GM18909 (cell line): ENCODE measurements around the gene COPS8.

Experiments
- ATAC-seq: cut with Tn5 transposase; IDR thresholded peaks from one replicate; pipeline ENCODE4 v1.9.1; 2021; ENCODE audit warnings: mild to moderate bottlenecking; ENCODE audit not compliant: unreplicated experiment, poor library complexity

Gene COPS8

DNA sequence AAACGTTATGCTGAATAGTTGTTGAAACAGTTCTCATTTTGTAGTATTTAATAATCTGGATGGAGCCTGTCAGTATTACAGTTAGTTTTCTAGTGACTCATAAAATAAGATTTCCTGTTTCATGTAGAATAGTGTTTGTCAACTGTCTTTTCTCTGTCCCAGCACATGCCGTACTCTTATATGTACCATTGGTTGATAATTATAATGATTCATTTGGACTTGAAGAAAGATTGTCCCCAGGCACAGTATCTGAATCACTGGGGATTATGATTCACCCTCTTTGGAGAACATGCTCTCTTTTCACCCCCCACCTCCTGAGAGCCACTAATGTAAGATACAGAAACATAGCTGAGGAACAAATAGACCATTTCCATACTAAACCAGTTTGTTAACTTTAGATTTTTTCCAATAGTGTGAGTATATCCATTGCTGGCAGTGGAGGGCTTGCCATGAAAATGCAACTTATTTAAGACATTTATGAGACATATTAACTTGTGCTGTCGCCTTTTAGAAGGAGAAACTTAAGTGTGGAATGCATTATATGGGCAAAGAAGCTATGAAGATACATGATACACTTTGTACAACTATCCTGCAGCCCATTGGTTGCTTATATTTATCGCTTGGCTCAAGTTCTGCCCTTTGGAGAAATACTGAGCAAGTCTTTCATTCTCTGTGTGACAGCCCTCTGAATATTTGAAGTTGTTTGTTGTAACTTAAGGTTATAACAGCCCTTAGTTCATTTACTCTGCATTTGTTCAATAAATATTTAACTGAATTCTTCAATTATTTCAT lies 12.4 kb downstream of the COPS8 start:
- no peak for ATAC-seq

DNA sequence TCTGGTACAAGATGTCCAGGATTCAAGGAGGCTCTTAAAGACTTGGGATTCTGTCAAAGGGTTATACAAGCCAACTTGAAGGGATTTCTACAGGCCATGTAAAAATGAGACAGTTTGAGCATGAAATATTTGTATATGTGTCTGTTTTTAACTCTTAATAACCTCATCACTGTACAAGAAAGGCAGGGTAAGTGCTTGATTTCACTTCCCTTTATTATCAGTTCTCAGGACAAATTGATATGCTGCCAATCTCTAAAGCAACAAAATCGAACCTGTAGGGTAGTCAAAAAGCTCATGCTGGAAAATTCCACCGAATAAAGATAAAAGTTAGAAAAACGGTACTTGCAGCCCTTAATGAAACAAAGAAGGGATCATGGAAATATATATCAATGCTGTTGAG lies 14.1 kb downstream of the COPS8 start:
- no peak for ATAC-seq

DNA sequence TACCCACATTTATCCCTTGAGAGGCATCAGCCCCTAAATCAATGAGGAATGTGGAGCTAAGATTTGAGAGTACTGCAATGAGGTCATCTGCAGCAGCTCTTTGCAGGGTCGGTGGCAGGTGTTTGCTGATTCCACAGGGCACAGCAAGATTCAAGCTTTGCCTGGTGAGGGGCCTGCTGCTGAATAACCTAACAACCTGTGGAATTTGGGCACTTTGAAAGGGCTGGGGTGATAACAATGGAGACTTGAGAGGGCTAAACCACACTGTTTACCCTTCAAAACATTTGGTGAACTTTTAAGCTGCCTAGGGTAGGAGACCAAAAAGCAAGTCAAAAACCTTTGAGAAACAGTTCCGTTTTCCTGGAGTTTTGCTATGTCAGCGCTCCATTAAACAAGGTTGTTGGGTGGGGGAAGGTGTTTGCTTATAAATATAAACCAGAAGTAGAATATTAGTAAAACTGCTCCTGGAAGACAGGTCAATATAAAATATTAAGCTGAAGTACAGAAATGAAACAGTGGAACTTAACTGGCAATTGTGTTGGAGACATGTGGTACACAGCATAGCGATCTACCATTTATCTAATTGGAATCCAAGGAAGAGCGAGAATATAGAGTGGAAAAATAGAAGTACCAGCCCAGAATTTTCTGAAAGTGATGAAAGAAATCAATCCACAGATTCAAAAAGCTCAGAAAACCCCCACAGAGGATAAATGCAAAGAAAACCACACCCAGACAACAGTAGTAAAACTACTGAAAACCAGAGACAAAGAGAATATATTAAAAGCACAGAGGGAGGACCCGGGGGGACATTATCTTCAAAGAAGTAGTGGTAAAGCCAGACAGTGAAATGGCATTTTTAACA lies 15.7 kb downstream of the COPS8 start:
- no peak for ATAC-seq

DNA sequence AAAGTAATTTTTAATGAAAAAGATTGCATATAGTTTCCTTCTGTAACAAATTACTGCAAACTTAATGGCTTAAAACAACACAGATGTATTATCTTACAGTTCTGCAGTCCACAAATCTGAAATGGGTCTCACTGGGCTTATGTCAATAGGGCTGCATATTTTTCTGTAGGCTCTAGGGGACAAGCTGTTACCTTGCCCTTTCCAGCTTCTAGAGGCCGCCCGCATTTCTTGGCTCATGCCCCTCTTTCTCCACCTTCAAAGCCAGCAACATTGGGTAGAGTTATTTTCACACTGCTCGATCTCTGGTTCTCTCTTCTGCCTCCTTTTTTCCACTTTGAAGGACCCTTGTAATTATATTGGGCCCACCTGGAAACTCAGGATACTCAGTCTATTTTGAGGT lies 16.7 kb downstream of the COPS8 start:
- no peak for ATAC-seq

DNA sequence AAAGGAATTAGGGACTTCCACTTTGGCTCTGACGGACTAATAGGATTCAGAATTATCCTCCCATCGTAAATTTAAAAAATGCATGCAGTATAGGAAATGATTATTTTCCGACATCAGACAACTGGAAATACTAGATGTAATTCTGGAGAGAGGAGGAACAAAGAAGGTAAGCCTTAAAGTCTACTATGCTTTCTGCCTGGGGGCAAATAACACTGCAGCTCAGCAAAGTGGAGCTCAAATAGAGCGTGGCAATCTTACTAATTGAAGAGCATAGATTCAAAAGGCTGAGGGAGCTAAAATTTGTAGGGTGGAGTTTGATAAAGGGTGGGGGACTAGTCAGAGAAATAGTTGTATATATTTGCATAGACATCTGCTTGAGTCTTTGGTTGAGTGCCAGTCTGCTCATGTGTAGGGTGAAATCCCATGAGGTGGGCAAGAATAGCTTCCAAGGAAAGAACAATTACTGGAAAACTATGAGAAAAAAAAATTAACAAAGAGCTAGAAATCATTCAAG lies 23.8 kb downstream of the COPS8 start:
- no peak for ATAC-seq

DNA sequence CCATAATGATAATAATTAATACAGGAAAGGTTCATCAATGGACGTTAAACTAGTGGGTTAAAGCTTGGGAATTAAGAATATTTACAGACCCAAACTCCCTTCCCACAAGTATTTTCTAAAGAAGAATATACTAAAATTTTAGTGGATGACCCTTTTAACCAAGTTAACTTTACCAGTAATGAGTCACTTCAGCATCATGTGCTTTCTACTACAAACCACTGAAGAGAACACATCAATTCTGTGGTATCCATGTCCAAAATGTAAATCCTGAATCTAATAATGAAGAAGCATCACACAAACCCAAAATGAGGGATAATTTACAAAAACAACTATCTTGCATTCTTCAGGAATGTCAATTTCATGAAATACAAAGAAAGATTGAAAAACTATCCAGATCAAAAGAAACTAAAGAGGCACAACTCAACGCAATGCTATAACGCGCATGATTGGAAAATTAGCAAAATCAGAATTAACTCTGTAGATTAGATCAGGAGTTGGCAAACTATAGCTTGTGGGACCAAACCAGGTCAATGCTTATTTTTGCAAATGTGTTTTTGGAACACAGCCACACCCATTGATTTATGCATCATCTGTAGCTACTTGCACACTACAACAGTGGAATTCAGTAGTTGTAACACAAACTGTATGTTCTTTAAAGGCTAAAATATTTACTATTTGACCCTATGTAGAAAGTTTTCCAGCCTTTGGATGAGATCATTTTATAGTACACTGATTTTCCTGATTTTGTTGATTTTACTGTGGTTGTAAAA lies 27.5 kb downstream of the COPS8 start:
- ATAC-seq, result no peak

DNA sequence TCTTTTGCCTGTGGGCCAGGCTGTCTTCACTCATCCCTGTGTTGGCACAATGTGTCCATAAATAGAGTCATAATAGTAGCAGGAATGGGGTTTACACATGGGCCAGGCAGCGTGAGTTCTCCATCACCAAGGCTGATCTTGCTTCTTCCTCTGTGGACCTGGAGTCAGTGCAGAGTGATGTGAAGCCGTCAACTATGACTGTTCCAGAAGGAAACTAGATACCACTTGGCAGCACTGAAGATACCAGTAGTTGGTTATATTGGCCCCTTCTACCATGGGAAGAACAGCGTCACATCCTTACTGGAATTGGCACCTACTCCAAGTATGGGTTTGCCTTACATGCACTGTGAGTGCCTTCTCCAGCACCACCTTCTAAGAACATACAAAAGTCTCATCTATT lies 30.2 kb downstream of the COPS8 start:
- ATAC-seq, result no peak

DNA sequence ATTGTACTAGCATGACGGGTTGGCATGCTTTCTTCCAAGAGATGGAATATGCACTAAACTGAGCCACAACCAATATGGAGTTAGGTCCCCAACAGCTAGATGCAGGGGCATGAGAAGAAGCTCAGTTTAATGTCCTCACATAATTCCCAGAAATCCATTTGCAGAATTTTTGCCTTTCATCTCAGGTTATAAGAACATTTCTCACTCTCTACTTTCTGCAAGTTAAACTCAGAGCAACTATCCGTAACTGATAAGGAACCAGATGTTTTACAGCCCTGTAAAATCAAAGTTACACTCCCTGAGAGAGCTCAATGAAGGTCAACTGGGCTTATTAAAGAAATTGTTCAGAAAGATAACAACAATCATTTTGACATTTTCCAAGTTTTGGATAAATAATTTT lies 30.7 kb downstream of the COPS8 start:
- no peak for ATAC-seq

DNA sequence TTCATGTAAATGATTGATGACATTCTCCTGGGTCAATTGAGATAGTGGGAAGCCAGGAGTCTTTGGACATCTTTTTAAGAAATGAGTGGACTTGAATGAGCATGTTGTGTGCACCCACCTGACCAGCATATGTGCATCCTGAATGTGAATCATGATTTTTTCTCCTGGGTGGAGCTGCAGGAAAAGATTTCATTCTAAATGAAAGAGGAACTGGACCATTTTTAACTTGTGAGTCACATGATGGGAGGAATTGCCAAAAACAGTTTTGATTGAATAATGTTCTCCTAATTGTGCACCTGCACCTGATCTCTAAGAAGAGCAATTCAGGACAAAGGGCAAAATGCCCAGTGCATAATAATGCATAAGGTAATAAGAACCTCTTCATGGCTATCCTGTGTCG lies 32.3 kb downstream of the COPS8 start:
- ATAC-seq, result no peak

DNA sequence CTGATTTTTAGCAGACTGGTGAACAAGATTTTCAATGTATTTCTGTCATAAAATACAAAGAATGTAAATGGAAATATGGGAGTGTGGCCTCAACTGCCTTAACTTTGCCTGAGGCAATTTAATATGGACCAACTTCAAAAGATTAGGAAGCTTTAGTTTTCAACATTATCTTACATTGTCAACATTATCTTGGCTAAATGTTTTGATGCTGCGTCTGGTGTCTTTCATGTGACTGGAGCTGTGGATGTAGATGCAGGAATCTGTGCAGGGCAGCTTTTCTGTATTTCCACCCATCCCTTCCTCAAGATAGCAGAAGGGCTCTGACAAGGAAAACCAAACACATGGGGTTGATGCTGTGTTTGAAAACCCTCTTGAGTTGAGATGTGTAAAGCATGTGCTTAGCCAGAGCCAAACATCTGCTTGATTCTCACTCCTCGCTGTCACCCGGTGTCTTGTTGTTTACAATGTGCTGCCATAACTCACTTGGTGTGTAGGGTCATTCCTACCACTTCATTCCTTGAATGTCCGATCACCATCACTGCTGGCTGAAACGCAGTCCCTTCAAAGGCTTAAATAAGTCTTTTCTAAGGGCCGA lies 33.0 kb downstream of the COPS8 start:
- ATAC-seq, result no peak

DNA sequence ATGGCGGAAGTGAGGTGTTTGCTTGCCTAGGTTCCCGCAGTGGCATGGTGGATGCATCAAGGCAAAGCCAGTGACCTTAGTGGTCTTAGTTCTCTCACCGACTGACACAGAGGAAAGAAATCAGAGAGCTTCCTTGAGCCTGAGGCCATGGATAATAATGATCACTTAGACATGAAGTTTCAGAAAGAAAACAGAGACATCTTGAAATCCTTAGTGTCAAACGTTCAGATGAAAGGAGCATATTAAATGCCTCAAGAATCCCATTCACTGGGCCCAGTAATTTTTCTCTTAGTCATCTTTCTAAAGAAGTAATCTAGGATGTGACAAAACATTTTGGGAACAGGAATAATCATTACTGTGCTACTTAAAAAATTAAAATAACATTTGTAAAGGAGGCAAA lies 35.2 kb downstream of the COPS8 start:
- no peak for ATAC-seq

DNA sequence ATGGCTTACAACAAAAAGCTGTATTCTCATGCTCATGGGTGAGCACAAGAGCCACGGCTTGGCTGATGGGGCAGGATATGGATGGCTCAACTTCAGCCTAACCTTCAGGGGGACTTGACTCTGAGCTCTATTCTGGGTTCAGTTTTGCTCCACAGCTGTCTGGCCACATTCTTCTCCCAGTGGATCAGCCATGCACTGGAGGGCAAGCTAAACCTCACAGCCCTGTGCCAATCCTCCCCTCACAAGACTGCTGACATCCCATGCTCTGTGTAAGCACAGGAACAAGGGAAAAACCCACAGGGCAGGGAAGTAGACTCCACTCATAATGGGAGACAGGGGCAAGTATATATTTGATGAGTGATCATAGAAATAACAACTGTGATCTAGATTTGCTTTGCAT lies 35.6 kb downstream of the COPS8 start:
- no peak for ATAC-seq

DNA sequence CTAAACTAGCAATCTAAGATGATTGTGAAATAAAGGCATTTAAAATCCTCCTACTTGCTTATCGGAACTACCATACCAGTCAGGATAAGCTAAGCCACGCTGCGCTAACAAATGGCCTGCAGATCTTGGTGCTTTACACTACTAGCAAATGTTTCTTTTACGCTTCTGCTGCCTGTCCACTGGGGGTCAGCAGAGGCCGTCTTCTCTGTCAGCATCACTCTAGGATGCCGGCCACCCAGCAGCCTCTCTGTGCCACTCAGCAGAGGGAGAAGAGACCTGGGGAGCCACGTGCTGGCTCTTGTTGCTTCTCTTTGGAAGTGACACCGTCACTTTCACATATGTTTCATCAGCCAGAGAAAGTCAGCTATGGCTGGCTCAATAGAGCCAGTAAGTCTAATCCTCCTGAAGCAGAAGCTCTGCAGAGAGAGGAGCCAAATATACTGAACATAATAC lies 36.6 kb downstream of the COPS8 start:
- ATAC-seq, result no peak

DNA sequence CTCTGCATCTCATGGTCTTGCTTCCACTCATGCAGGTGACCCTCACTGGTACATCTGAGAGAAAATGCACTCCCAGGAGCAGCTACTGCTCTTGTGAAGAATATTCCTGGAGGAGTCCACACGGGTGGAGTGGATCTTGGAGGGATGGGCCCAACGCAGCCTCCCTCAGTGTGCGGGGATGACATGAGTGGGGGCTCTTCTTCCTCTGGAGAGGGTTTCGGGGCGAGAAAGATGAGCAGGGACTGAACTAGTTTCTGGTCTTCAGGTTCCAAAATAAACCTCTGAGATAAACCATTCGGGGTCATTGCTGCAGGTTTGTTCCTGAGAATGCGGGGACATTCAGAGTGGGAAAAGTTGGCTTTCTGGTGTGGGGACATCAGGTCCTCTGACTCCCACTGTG lies 39.1 kb downstream of the COPS8 start:
- ATAC-seq, result no peak

DNA sequence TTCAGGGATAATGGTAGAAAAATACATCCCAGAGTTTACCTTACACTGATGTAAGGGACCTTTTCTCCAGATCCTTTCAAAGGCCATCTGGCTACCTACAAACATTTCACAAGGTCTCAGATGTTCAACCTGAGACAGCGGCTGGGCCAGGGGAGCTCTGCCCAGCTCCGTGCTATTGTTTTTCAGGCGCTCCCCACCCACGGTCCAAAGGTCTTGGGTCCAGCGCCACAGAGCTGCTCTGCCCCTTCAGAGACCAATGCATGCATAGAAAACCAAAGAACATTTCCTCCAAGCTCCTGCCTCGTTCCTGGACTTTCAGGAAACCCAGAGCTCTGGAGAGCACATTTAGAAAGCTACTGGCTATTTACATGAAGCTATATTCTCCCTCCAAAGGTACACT lies 40.3 kb downstream of the COPS8 start:
- ATAC-seq, result no peak

DNA sequence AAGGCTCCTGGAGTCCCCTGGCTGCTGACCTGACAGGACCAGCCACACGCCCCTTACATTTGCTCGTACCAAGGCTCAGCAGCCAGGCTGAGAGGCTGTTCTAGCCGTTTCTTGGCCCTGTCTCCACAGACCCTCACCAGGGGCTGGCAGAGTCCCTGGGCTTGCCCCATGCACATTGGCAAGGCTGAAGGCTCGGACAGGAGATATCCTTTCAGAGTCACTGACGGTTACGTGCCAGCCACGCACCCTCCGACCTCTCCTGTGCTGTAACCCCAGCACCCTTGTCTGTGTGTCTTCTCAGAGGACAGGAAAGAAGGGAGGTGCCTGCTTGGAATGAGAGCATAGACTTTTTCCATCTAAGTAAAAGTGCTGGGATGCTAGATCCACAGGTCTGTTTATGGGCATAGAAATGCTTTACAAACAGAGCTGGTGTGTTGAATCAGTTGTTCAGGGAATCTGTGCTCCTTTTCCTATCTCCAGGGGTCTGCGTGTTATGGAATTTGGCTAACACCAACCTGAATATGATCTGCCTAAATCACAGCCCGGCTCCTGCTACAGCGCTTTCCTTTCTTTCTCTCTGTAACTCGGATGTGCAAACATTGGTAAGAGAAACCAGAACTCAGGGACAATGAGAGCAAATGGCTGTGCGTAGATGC lies 41.0 kb downstream of the COPS8 start:
- ATAC-seq, result no peak

DNA sequence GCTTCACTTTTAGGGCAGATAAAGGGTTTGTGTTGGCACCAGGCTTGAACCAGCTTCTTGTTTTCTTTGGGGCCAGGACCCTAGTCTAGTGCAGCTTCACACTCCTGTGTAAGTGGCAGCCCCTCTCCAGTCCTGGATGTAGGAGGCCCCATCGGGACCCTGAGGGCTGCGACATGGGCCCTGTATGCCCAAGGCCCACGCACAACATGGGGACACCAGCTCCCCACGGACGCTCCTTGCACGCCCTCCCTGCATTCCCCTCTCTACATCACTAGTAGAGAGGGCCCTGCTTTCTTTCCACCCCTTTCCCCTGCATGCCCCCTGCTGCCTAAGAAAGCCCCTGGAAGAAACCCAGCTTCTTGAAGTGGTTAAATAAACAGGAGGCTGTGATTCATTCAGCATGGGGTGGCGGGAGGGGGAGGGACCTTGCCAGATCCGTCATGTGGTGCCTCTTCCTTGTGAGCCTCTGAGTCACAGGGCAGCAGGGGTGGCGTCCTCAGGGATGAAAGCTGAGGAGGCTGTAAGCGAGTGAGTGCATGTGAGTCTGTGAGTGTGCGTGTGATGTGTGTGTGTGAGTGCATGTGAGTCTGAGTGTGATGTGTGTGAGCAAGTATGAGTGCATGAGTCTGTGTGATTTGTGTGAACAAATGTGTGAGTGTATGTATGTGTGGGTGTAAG lies 42.5 kb downstream of the COPS8 start:
- no peak for ATAC-seq

DNA sequence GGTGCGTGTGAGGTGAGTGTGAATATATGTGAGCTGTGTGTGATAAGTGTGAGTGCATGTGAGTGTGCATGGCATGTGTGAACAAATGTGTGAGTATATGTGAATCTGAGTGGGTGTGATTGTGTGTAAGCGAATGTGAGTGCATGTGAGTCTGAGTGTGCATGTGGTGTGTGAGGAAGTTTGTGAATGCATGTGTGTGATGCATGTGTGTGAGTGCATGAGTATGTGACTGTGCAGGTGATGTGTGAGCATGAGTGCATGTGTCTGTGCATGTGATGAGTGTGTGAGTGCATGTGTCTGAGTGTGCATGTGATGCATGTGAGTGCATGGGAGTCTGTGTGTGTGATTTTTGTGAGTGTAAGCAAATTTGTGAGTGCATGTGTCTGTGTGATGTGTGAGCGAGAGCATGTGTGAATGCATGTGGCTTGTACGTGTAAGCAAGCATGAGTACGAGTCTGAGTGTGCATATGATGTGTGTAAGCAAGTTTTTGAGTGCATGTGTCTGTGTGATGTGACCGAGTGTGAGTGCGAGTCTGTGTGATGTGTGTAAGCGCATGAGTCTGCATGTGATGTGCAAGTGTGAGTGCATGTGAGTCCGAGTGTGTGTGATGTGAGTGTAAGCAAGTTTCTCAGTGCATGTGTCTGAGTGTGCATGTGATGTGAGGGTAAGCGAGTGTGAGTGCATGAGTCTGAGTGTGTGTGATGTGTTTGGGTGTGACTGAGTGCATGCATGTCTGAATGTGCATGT lies 43.3 kb downstream of the COPS8 start:
- ATAC-seq, result no peak
